Natural killer cell (primary cell): ENCODE measurements around the gene PTPN14. TPM values are rescaled to one million over a fixed set of nuclear protein-coding genes. Genes with fewer than 3 reads are reported as not detected.

ENCODE experiments used
- ATAC-seq, 3 donors: fragments of 150-1000 bp in 2 of 3; fragments of 200-7000 bp in 1 of 3; cut with Tn5 transposase; 1 replicate in 1 of 3; 2 replicates in 2 of 3; pipeline ENCODE4 v1.10.0; 2021; ENCODE audit warnings: mild to moderate bottlenecking in 2 of 3, moderate library complexity in 2 of 3
- DNase-seq, 2 donors: peaks; one replicate each; pipeline versions ENCODE4 v3.0.0 to v3.0.0-alpha.2; 2013 to 2021; ENCODE audit warnings: mixed read lengths in 1 of 2
- H3K27ac ChIP-seq: one replicate; pipeline ENCODE4 v1.5.1; 2013; ENCODE audit warnings: mild to moderate bottlenecking, low read length
- H3K27me3 ChIP-seq: one replicate; pipeline ENCODE4 v1.6.1; 2013; ENCODE audit warnings: low read length; ENCODE audit not compliant: control insufficient read depth, insufficient read depth
- H3K36me3 ChIP-seq: one replicate; pipeline ENCODE4 v1.6.1; 2013; ENCODE audit warnings: low read length; ENCODE audit not compliant: control insufficient read depth, insufficient read depth
- H3K4me1 ChIP-seq: one replicate; pipeline ENCODE4 v1.6.1; 2013; ENCODE audit warnings: low read length; ENCODE audit not compliant: control insufficient read depth, insufficient read depth
- H3K4me3 ChIP-seq: one replicate; pipeline ENCODE4 v1.5.1; 2013; ENCODE audit warnings: low read length
- H3K9me3 ChIP-seq: one replicate; pipeline ENCODE4 v1.6.1; 2013; ENCODE audit warnings: low read length; ENCODE audit not compliant: control insufficient read depth, insufficient read depth
- H3K27ac Mint-ChIP-seq, 2 donors: one replicate each; pipeline ENCODE4 v1.8.0; 2022; ENCODE audit warnings: mild to moderate bottlenecking in 2 of 2, mixed read lengths in 2 of 2, moderate library complexity in 1 of 2
- H3K27me3 Mint-ChIP-seq, 2 donors: one replicate each; pipeline ENCODE4 v1.8.0; 2022; ENCODE audit warnings: low read depth in 2 of 2, mixed read lengths in 2 of 2
- H3K36me3 Mint-ChIP-seq: one replicate; pipeline ENCODE4 v1.8.0; 2022; ENCODE audit warnings: mixed read lengths
- H3K4me1 Mint-ChIP-seq, 2 donors: one replicate each; pipeline ENCODE4 v1.8.0; 2022; ENCODE audit warnings: mixed read lengths in 2 of 2
- H3K4me3 Mint-ChIP-seq: one replicate; pipeline ENCODE4 v1.8.0; 2022; ENCODE audit warnings: mild to moderate bottlenecking, moderate library complexity, mixed read lengths
- H3K9me3 Mint-ChIP-seq, 2 donors: one replicate each; pipeline ENCODE4 v1.8.0; 2022; ENCODE audit warnings: mixed read lengths in 2 of 2
- CTCF ChIP-seq: fragments of 200-600 bp; IDR thresholded peaks from one replicate; pipeline ENCODE4 v1.8.0; 2022; ENCODE audit warnings: antibody characterized with exemption
- WGBS: methylation state at CpG from one replicate; pipeline ENCODE4 v1.1.7; 2013; ENCODE audit warnings: missing lambda C conversion rate; ENCODE audit not compliant: insufficient coverage; 5-methylcytosine and 5-hydroxymethylcytosine counted together
- intact Hi-C: fragments of 100-400 bp; cut with micrococcal nuclease; formaldehyde crosslinking; loops from one replicate; pipeline ENCODE4 v1.14.2; 2022
- total RNA-seq, 4 donors: library from RNA; stranded (reverse); fragments of 120-200 nt in 1 of 4; gene quantifications; one replicate each; pipeline versions ENCODE4 v1.2.3 to v1.2.4, GENCODE V29; 2013 to 2022

Gene PTPN14
- total RNA-seq, 3 donors from 2014 or later (not counting 1 experiment from before 2014, with no cell fraction given): 0.02 TPM; not detected in 2

GRCh38 chr1:214455479-214455878 lies 95.9 kb downstream of the PTPN14 start:
- H3K9me3 ChIP-seq: no peaks in the 10 kb centered on the region
- 20% methylated on average over 3 of the region's 3 CpGs for WGBS
- Mint-ChIP-seq H3K4me1 (peaks cover 7% of the 10 kb centered on the region in 2 donors), H3K27ac (no peak overlapping the region), H3K27me3 (peaks cover 0 to 5% of the 10 kb centered on the region in 2 donors), H3K9me3 (no peaks in the 10 kb centered on the region), H3K36me3 (no peaks in the 10 kb centered on the region), H3K4me3 (no peak overlapping the region)
- intact Hi-C loops: no loop called here
- H3K36me3 ChIP-seq: no peaks in the 10 kb centered on the region
- no peak overlapping the region for H3K4me3 ChIP-seq
- DNase-seq (no peak), ATAC-seq (no peak)
- no peak overlapping the region for H3K27ac ChIP-seq
- TF ChIP-seq CTCF: no peak
- no peaks in the 10 kb centered on the region for H3K27me3 ChIP-seq
- no peaks in the 10 kb centered on the region for H3K4me1 ChIP-seq

GRCh38 chr1:214454569-214455396 lies 96.6 kb downstream of the PTPN14 start:
- Histone ChIP-seq H3K27ac (no peak overlapping the region), H3K36me3 (no peaks in the 10 kb centered on the region), H3K4me3 (no peak overlapping the region), H3K9me3 (no peaks in the 10 kb centered on the region), H3K4me1 (no peaks in the 10 kb centered on the region), H3K27me3 (no peaks in the 10 kb centered on the region)
- ATAC-seq: no peak
- Mint-ChIP-seq H3K36me3 (no peaks in the 10 kb centered on the region), H3K27ac (no peak overlapping the region), H3K4me3 (no peak overlapping the region), H3K27me3 (peaks cover 0 to 5% of the 10 kb centered on the region in 2 donors), H3K9me3 (no peaks in the 10 kb centered on the region), H3K4me1 (peaks cover 7% of the 10 kb centered on the region in 2 donors)
- DNase-seq: no peak
- no peak for TF ChIP-seq CTCF
- WGBS: 36% methylated on average over 2 of the region's 3 CpGs
- intact Hi-C loops: no loop called here

GRCh38 chr1:214453109-214453722 lies 98.2 kb downstream of the PTPN14 start:
- peaks cover 0 to 5% of the 10 kb centered on the region in 2 donors for H3K27me3 Mint-ChIP-seq
- intact Hi-C loops: no loop called here
- no peaks in the 10 kb centered on the region for H3K9me3 Mint-ChIP-seq
- 88% methylated on average over 3 of the region's 3 CpGs for WGBS
- H3K4me3 Mint-ChIP-seq: no peak overlapping the region
- DNase-seq (no peak), ATAC-seq (no peak)
- Histone ChIP-seq H3K36me3 (no peaks in the 10 kb centered on the region), H3K27me3 (no peaks in the 10 kb centered on the region), H3K27ac (no peak overlapping the region), H3K4me1 (no peaks in the 10 kb centered on the region), H3K4me3 (no peak overlapping the region), H3K9me3 (no peaks in the 10 kb centered on the region)
- H3K4me1 Mint-ChIP-seq: peaks cover 7% of the 10 kb centered on the region in 2 donors
- TF ChIP-seq CTCF: no peak
- no peaks in the 10 kb centered on the region for H3K36me3 Mint-ChIP-seq
- H3K27ac Mint-ChIP-seq: no peak overlapping the region
